HL-60 (cell line): ENCODE results near the gene MAD1L1.

Experiments used
- CTCF ChIP-seq: IDR thresholded peaks from one replicate; pipeline ENCODE4 v1.5.1; 2011; ENCODE audit warnings: low read length, control low read depth, inconsistent platforms; ENCODE audit not compliant: insufficient read depth
- GABPA ChIP-seq: IDR thresholded peaks from 2 replicates; pipeline ENCODE4 v1.6.1; 2012; ENCODE audit warnings: low read depth
- POLR2AphosphoS5 ChIP-seq: IDR thresholded peaks from 2 replicates; pipeline ENCODE4 v1.6.1; 2012; ENCODE audit warnings: low read depth

- no peak for TF ChIP-seq CTCF
- no peak for TF ChIP-seq GABPA
- no peak for TF ChIP-seq POLR2AphosphoS5
Measured at GRCh38 chr7:2225830-2226229, 6.9 kb downstream of the MAD1L1 start.
